HG02678 (cell line): ENCODE measurements around the gene FBXO44.

Experiments
- ATAC-seq: cut with Tn5 transposase; IDR thresholded peaks from one replicate; pipeline ENCODE4 v1.9.1; 2021; ENCODE audit warnings: mild to moderate bottlenecking, moderate library complexity; ENCODE audit not compliant: unreplicated experiment

FBXO44 gene

GRCh38 chr1:11706292-11706691 is 51.6 kb downstream of the FBXO44 start:
- ATAC-seq: no peak

- ATAC-seq: no peak
Measured at GRCh38 chr1:11707621-11708276, 53.1 kb downstream of the FBXO44 start.

GRCh38 chr1:11708554-11709350 is 54.1 kb downstream of the FBXO44 start:
- no peak for ATAC-seq

- ATAC-seq: no peak
Measured at GRCh38 chr1:11711490-11711889, 56.8 kb downstream of the FBXO44 start.

GRCh38 chr1:11712285-11712684 is 57.6 kb downstream of the FBXO44 start:
- no peak for ATAC-seq
